Keratinocyte (primary cell): ENCODE measurements around the gene METTL3. TPM values are rescaled to one million over a fixed set of nuclear protein-coding genes. Genes with fewer than 3 reads are reported as not detected.

ENCODE experiments used
- DNase-seq: peaks from one replicate; pipeline ENCODE4 v3.0.0-alpha.2; 2011; ENCODE audit warnings: low read depth, missing footprints, low spot score
- FAIRE-seq: peaks from 2 replicates; lab custom pipeline; 2011; peaks lifted over from hg19 to GRCh38; lab: Jason Lieb, UNC
- H2AFZ ChIP-seq: 2 replicates; pipeline ENCODE4 v1.6.0; 2012; ENCODE audit warnings: low read length, control low read depth, inconsistent platforms; ENCODE audit not compliant: control insufficient read depth
- H3K27ac ChIP-seq: 2 replicates; pipeline ENCODE4 v1.5.1; 2011; ENCODE audit warnings: low read length; ENCODE audit not compliant: control insufficient read depth, insufficient read depth
- H3K27me3 ChIP-seq: 3 replicates; pipeline ENCODE4 v1.6.0; 2011; ENCODE audit warnings: low read length; ENCODE audit not compliant: control insufficient read depth, insufficient read depth; ENCODE audit errors: extremely low read depth
- H3K36me3 ChIP-seq, 2 experiments: 2 replicates in 1 of 2; 3 replicates in 1 of 2; pipeline ENCODE4 v1.5.1; 2011; ENCODE audit warnings: low read length in 2 of 2, mild to moderate bottlenecking in 1 of 2; ENCODE audit not compliant: control insufficient read depth in 2 of 2, insufficient read depth in 2 of 2; ENCODE audit errors: extremely low read depth in 1 of 2
- H3K4me1 ChIP-seq: 3 replicates; pipeline ENCODE4 v1.5.1; 2011; ENCODE audit warnings: low read length; ENCODE audit not compliant: control insufficient read depth, insufficient read depth; ENCODE audit errors: extremely low read depth
- H3K4me2 ChIP-seq: 3 replicates; pipeline ENCODE4 v1.6.0; 2011; ENCODE audit warnings: low read depth, low read length; ENCODE audit not compliant: control insufficient read depth, insufficient read depth; ENCODE audit errors: extremely low read depth
- H3K4me3 ChIP-seq, 3 experiments: fragments of 200-600 bp in 1 of 3; sonication (generic) in 1 of 3; 2 replicates in 2 of 3; 3 replicates in 1 of 3; pipeline ENCODE4 v1.5.1; 2011 to 2016; ENCODE audit warnings: low read length in 3 of 3, mild to moderate bottlenecking in 3 of 3, control low read depth in 2 of 3, inconsistent platforms in 1 of 3, low read depth in 1 of 3, mixed read lengths in 1 of 3, mixed run types in 1 of 3, moderate library complexity in 1 of 3; ENCODE audit not compliant: control insufficient read depth in 2 of 3, insufficient read depth in 2 of 3; ENCODE audit errors: extremely low read depth in 1 of 3
- H3K79me2 ChIP-seq: 2 replicates; pipeline ENCODE4 v1.6.0; 2012; ENCODE audit warnings: low read length; ENCODE audit not compliant: control insufficient read depth, insufficient read depth
- H3K9ac ChIP-seq: 3 replicates; pipeline ENCODE4 v1.6.0; 2011; ENCODE audit warnings: low read length; ENCODE audit not compliant: control insufficient read depth, insufficient read depth; ENCODE audit errors: extremely low read depth
- H3K9me1 ChIP-seq: 3 replicates; pipeline ENCODE4 v1.6.0; 2011; ENCODE audit warnings: low read length; ENCODE audit not compliant: control insufficient read depth, insufficient read depth; ENCODE audit errors: extremely low read depth
- H3K9me3 ChIP-seq: 2 replicates; pipeline ENCODE4 v1.5.1; 2012; ENCODE audit warnings: low read depth, low read length; ENCODE audit not compliant: control insufficient read depth
- H4K20me1 ChIP-seq: 3 replicates; pipeline ENCODE4 v1.6.0; 2011; ENCODE audit warnings: low read length; ENCODE audit not compliant: control insufficient read depth, insufficient read depth; ENCODE audit errors: extremely low read depth
- EZH2 ChIP-seq: IDR thresholded peaks from one replicate; pipeline ENCODE4 v1.6.1; 2012; ENCODE audit warnings: inconsistent platforms, mild to moderate bottlenecking, low read length, moderate library complexity
- dilution Hi-C: fragments of 300-500 bp; cut with MboI; formaldehyde crosslinking; loops from one replicate; pipeline ENCODE4 v1.7.0; 2020; ENCODE audit warnings: low sequenced_read_pairs; ENCODE audit not compliant: extremely low pct_ligation_motif_present
- polyA plus RNA-seq, 5 experiments: library from polyadenylated mRNA; depleted of rRNA in 3 of 5; stranded (reverse) in 3 of 5; stranded (forward) in 1 of 5; unstranded in 1 of 5; fragments of >200 nt; gene quantifications; 1 replicate in 1 of 5; 2 replicates in 3 of 5; 3 replicates in 1 of 5; pipeline versions ENCODE4 v1.2.1 to v1.2.3, GENCODE V29; 2011 to 2012; ENCODE audit warnings: missing spikeins in 2 of 5, low read depth in 1 of 5, low replicate concordance in 1 of 5
- TF ChIP-seq, protein P1 (sequence below), 3 experiments: IDR thresholded peaks in 1 of 3; conservative IDR thresholded peaks in 1 of 3; optimal IDR thresholded peaks in 1 of 3; 2 replicates in 2 of 3; 3 replicates in 1 of 3; pipeline versions ENCODE3 to v1.5.1; 2011; ENCODE audit warnings: low read length in 3 of 3, mild to moderate bottlenecking in 3 of 3, moderate library complexity in 2 of 3, control low read depth in 1 of 3, inconsistent platforms in 1 of 3; ENCODE audit not compliant: insufficient read depth in 2 of 3; ENCODE audit errors: extremely low read depth in 1 of 3

METTL3 gene
- polyA plus RNA-seq, 1 donor (not counting 4 experiments of a cell fraction or from before 2014, with no cell fraction given) = 99.7 TPM

DNA sequence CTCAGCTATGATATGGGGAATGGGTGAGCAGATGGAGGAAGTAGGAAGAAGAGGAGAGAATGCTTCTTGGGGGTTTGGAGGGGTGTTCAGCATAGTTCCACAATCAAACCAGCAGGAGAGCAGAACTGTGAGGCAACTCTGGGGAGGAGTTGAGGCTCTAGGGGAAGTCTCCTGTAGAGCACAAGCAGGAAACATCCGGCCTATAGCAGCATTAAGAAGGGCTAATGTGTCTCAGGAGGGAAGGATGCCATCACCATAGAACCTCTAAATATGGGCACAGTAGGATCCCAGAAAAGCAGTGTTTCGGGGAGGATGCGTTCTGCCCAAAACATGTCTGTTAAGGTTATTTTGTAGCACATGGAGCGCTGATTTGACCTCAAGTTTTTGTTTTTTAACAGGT lies 23.4 kb upstream of the METTL3 start:
- dilution Hi-C loops = no loop called here
- H4K20me1 ChIP-seq = no peaks in the 10 kb centered on the region
- H2AFZ ChIP-seq = no peak overlapping the region
- H3K4me3 ChIP-seq = no peak overlapping the region
- H3K9me3 ChIP-seq = no peaks in the 10 kb centered on the region
- no peak overlapping the region for H3K27ac ChIP-seq
- H3K79me2 ChIP-seq = no peaks in the 10 kb centered on the region
- FAIRE-seq = no peak
- H3K9me1 ChIP-seq = no peaks in the 10 kb centered on the region
- H3K36me3 ChIP-seq = no peaks in the 10 kb centered on the region
- no peak for DNase-seq
- TF ChIP-seq, protein P1, sequence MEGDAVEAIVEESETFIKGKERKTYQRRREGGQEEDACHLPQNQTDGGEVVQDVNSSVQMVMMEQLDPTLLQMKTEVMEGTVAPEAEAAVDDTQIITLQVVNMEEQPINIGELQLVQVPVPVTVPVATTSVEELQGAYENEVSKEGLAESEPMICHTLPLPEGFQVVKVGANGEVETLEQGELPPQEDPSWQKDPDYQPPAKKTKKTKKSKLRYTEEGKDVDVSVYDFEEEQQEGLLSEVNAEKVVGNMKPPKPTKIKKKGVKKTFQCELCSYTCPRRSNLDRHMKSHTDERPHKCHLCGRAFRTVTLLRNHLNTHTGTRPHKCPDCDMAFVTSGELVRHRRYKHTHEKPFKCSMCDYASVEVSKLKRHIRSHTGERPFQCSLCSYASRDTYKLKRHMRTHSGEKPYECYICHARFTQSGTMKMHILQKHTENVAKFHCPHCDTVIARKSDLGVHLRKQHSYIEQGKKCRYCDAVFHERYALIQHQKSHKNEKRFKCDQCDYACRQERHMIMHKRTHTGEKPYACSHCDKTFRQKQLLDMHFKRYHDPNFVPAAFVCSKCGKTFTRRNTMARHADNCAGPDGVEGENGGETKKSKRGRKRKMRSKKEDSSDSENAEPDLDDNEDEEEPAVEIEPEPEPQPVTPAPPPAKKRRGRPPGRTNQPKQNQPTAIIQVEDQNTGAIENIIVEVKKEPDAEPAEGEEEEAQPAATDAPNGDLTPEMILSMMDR (optimal IDR thresholded peaks at IDR 0.05 in 1 of 3, IDR thresholded peaks at IDR 0.05 in 1 of 3, conservative IDR thresholded peaks at IDR 0.05 in 1 of 3; ENCODE audit: extremely low read depth in 1 of 3, insufficient read depth in 2 of 3, low read length in 3 of 3) = no peak
- no peak for TF ChIP-seq EZH2
- no peak overlapping the region for H3K4me2 ChIP-seq
- H3K9ac ChIP-seq = no peak overlapping the region
- H3K4me1 ChIP-seq = peaks cover 10% of the 10 kb centered on the region
- peaks cover 21% of the 10 kb centered on the region for H3K27me3 ChIP-seq

DNA sequence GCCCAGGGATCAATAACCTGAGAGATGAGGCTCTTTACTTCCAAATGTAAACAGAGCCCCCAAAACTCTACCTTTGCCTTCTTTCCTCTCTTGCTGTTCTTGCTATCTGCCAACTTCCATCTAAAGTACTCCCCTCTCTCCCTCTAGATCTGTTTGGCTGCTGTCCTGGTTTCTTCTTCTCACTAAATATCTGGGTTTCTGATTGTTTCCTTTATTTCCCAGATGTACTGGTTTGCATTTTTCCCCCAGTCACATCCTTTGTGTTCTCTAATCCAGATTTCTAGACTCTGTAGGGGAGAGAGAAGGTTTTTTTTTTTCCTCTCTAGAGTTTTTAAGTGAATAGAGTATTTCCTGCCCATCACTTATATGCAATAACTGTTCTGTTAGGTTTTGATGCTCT lies 22.2 kb upstream of the METTL3 start:
- H2AFZ ChIP-seq = no peak overlapping the region
- no peaks in the 10 kb centered on the region for H3K9me1 ChIP-seq
- H3K4me1 ChIP-seq = peaks cover 10% of the 10 kb centered on the region
- no peaks in the 10 kb centered on the region for H3K36me3 ChIP-seq
- H3K9ac ChIP-seq = no peak overlapping the region
- no peak for DNase-seq
- no peak overlapping the region for H3K4me2 ChIP-seq
- H3K27me3 ChIP-seq = peaks cover 18% of the 10 kb centered on the region
- no peaks in the 10 kb centered on the region for H4K20me1 ChIP-seq
- no peaks in the 10 kb centered on the region for H3K9me3 ChIP-seq
- no peak overlapping the region for H3K4me3 ChIP-seq
- TF ChIP-seq, protein P1 (optimal IDR thresholded peaks at IDR 0.05 in 1 of 3, IDR thresholded peaks at IDR 0.05 in 1 of 3, conservative IDR thresholded peaks at IDR 0.05 in 1 of 3; ENCODE audit: extremely low read depth in 1 of 3, insufficient read depth in 2 of 3, low read length in 3 of 3) = no peak
- no peak overlapping the region for H3K27ac ChIP-seq
- H3K79me2 ChIP-seq = no peaks in the 10 kb centered on the region
- dilution Hi-C loops = no loop called here
- no peak for FAIRE-seq
